ENCODE data around the gene TOX2. TPM values are rescaled to one million over a fixed set of nuclear protein-coding genes. Genes with fewer than 3 reads are reported as not detected.

The TOX2 gene
- total RNA-seq, 2 donors from 2014 or later, result 2.4 to 3.4 TPM

GRCh38 chr20:44039147-44039546 is 124.5 kb downstream of the TOX2 start:
- Mint-ChIP-seq H3K9me3 (no peaks in the 10 kb centered on the region), H3K4me1 (no peaks in the 10 kb centered on the region), H3K36me3 (ENCODE audit: low read depth) (no peaks in the 10 kb centered on the region), H3K27ac (no peak overlapping the region), H3K4me3 (no peak overlapping the region), H3K27me3 (ENCODE audit: insufficient read depth) (peaks cover 19% of the 10 kb centered on the region)
- no peak for TF ChIP-seq CTCF (conservative IDR thresholded peaks at IDR 0.05)
- DNase-seq, result no peak
- H3K4me3 ChIP-seq (ENCODE audit: low read length), result no peak overlapping the region
- H3K9me3 ChIP-seq (ENCODE audit: control insufficient read depth, low read length), result no peaks in the 10 kb centered on the region
- no peaks in the 10 kb centered on the region for H3K4me1 ChIP-seq (ENCODE audit: control insufficient read depth, insufficient read depth, low read length)
- H3K27ac ChIP-seq (ENCODE audit: low read depth, low read length), result no peak overlapping the region
- 91 to 100% methylated on average over 1 of the region's 1 CpG for WGBS, 2 experiments (ENCODE audit: insufficient coverage in 1 of 2, insufficient read length in 1 of 2)
- no peak overlapping the region for H3K9ac ChIP-seq (ENCODE audit: extremely low read depth, low read length, poor library complexity, severe bottlenecking)
- H3K36me3 ChIP-seq (ENCODE audit: control insufficient read depth, insufficient read depth, low read length), result no peaks in the 10 kb centered on the region
- H3K27me3 ChIP-seq (ENCODE audit: control insufficient read depth, insufficient read depth, low read length, poor library complexity, severe bottlenecking), result no peaks in the 10 kb centered on the region

- no peak overlapping the region for H3K4me3 Mint-ChIP-seq
- no peak for DNase-seq
- Histone ChIP-seq H3K9ac (ENCODE audit: extremely low read depth, low read length, poor library complexity, severe bottlenecking) (no peak overlapping the region), H3K27me3 (ENCODE audit: control insufficient read depth, insufficient read depth, low read length, poor library complexity, severe bottlenecking) (no peaks in the 10 kb centered on the region), H3K9me3 (ENCODE audit: control insufficient read depth, low read length) (no peaks in the 10 kb centered on the region), H3K4me1 (ENCODE audit: control insufficient read depth, insufficient read depth, low read length) (no peaks in the 10 kb centered on the region), H3K4me3 (ENCODE audit: low read length) (no peak overlapping the region), H3K27ac (ENCODE audit: low read depth, low read length) (no peak overlapping the region), H3K36me3 (ENCODE audit: control insufficient read depth, insufficient read depth, low read length) (no peaks in the 10 kb centered on the region)
- WGBS, 2 experiments (ENCODE audit: insufficient coverage in 1 of 2, insufficient read length in 1 of 2), result 84 to 94% methylated on average over 5 to 10 of the region's 10 CpGs
- no peaks in the 10 kb centered on the region for H3K36me3 Mint-ChIP-seq (ENCODE audit: low read depth)
- no peaks in the 10 kb centered on the region for H3K4me1 Mint-ChIP-seq
- TF ChIP-seq CTCF (conservative IDR thresholded peaks at IDR 0.05), result no peak
- no peak overlapping the region for H3K27ac Mint-ChIP-seq
- peaks cover 18% of the 10 kb centered on the region for H3K27me3 Mint-ChIP-seq (ENCODE audit: insufficient read depth)
- H3K9me3 Mint-ChIP-seq, result no peaks in the 10 kb centered on the region
These were observed 125.1 kb downstream of the TOX2 start for GRCh38 chr20:44039741-44040140.

GRCh38 chr20:44040202-44040915 is 125.7 kb downstream of the TOX2 start:
- no peaks in the 10 kb centered on the region for H3K27me3 ChIP-seq (ENCODE audit: control insufficient read depth, insufficient read depth, low read length, poor library complexity, severe bottlenecking)
- no peaks in the 10 kb centered on the region for H3K36me3 Mint-ChIP-seq (ENCODE audit: low read depth)
- peaks cover 17% of the 10 kb centered on the region for H3K27me3 Mint-ChIP-seq (ENCODE audit: insufficient read depth)
- H3K9me3 ChIP-seq (ENCODE audit: control insufficient read depth, low read length), result no peaks in the 10 kb centered on the region
- 93 to 100% methylated on average over 2 to 5 of the region's 5 CpGs for WGBS, 2 experiments (ENCODE audit: insufficient coverage in 1 of 2, insufficient read length in 1 of 2)
- H3K4me1 Mint-ChIP-seq, result no peaks in the 10 kb centered on the region
- H3K4me3 Mint-ChIP-seq, result no peak overlapping the region
- H3K27ac Mint-ChIP-seq, result no peak overlapping the region
- H3K9ac ChIP-seq (ENCODE audit: extremely low read depth, low read length, poor library complexity, severe bottlenecking), result no peak overlapping the region
- H3K27ac ChIP-seq (ENCODE audit: low read depth, low read length), result no peak overlapping the region
- TF ChIP-seq CTCF (conservative IDR thresholded peaks at IDR 0.05), result no peak
- no peaks in the 10 kb centered on the region for H3K9me3 Mint-ChIP-seq
- no peaks in the 10 kb centered on the region for H3K36me3 ChIP-seq (ENCODE audit: control insufficient read depth, insufficient read depth, low read length)
- no peaks in the 10 kb centered on the region for H3K4me1 ChIP-seq (ENCODE audit: control insufficient read depth, insufficient read depth, low read length)
- no peak for DNase-seq
- H3K4me3 ChIP-seq (ENCODE audit: low read length), result no peak overlapping the region
